Lung (tissue), 12 donors: ENCODE data around the gene ELFN1. TPM values are rescaled to one million over a fixed set of nuclear protein-coding genes. Genes with fewer than 3 reads are reported as not detected.
"Not testable (repeated sequence)": the region's sequence is repeated elsewhere in the genome, so short reads cannot be mapped to it uniquely, and the experiment has no call there.

ENCODE experiments used
- ATAC-seq: fragments of 200-7000 bp; cut with Tn5 transposase; one replicate; pipeline ENCODE4 v1.9.1; 2020; ENCODE audit warnings: moderate number of reproducible peaks; ENCODE audit not compliant: insufficient read depth, low FRiP score
- DNase-seq, 3 donors: peaks; one replicate each; pipeline ENCODE4 v3.0.0-alpha.2; 2013 to 2017
- H3K27ac ChIP-seq, 2 donors: one replicate each; pipeline ENCODE4 v1.5.1; 2013; ENCODE audit warnings: mild to moderate bottlenecking in 2 of 2, moderate library complexity in 2 of 2, control low read depth in 1 of 2, inconsistent platforms in 1 of 2, low read depth in 1 of 2, low read length in 1 of 2
- H3K27me3 ChIP-seq, 3 donors: one replicate each; pipeline ENCODE4 v1.5.1; 2013; ENCODE audit warnings: low read length in 2 of 3; ENCODE audit not compliant: control insufficient read depth in 3 of 3, insufficient read depth in 3 of 3
- H3K36me3 ChIP-seq, 4 donors: one replicate each; pipeline ENCODE4 v1.5.1; 2013; ENCODE audit warnings: low read length in 4 of 4, mild to moderate bottlenecking in 1 of 4, moderate library complexity in 1 of 4; ENCODE audit not compliant: control insufficient read depth in 4 of 4, insufficient read depth in 4 of 4
- H3K4me1 ChIP-seq, 5 donors: one replicate each; pipeline ENCODE4 v1.5.1; 2013; ENCODE audit warnings: low read length in 5 of 5, mild to moderate bottlenecking in 2 of 5, moderate library complexity in 1 of 5; ENCODE audit not compliant: control insufficient read depth in 5 of 5, insufficient read depth in 5 of 5
- H3K4me3 ChIP-seq: one replicate; pipeline ENCODE4 v1.5.1; 2013; ENCODE audit warnings: mild to moderate bottlenecking, control low read depth, moderate library complexity
- H3K9ac ChIP-seq, 2 donors: one replicate each; pipeline ENCODE4 v1.5.1; 2013; ENCODE audit warnings: low read length in 2 of 2, control low read depth in 1 of 2; ENCODE audit not compliant: insufficient read depth in 1 of 2
- H3K9me3 ChIP-seq, 4 donors: one replicate each; pipeline ENCODE4 v1.5.1; 2013; ENCODE audit warnings: low read length in 3 of 4, mild to moderate bottlenecking in 1 of 4, moderate library complexity in 1 of 4; ENCODE audit not compliant: control insufficient read depth in 4 of 4, insufficient read depth in 3 of 4
- CTCF ChIP-seq: IDR thresholded peaks from 2 replicates; pipeline ENCODE4 v1.5.1; 2012; ENCODE audit warnings: mild to moderate bottlenecking; ENCODE audit errors: control extremely low read depth, extremely low read depth
- WGBS, 2 donors: extraction: QIAGEN DNeasy Blood & Tissue Kit; methylation state at CpG; one replicate each; pipeline ENCODE4 v1.1.7; 2013; 5-methylcytosine and 5-hydroxymethylcytosine counted together
- polyA plus RNA-seq, 2 donors: library from polyadenylated mRNA; stranded (reverse); fragments of 200-250 nt; gene quantifications; one replicate each; pipeline ENCODE4 v1.2.1, GENCODE V29; 2013
- total RNA-seq, 2 donors: library from RNA; depleted of rRNA in 1 of 2; stranded (reverse); fragments of >200 nt in 1 of 2; gene quantifications; one replicate each; pipeline ENCODE4 v1.2.1, GENCODE V29; 2014 to 2021
- donor health status: control.
- donor health status: control.
- donor health status: Bipolar disorder and iron deficiency.
- donor health status: healthy.
- donor health status: DM: yes; HTN: yes; CAD: no.

The ELFN1 gene
- total and polyA plus RNA-seq, 4 donors: 0.43 to 1.4 (median 1.0) TPM

- peaks cover 0 to 4% (median 0%) of the 10 kb centered on the region in 3 donors for H3K27me3 ChIP-seq
Observed at GRCh38 chr7:1717903-1718676, 48.0 kb downstream of the ELFN1 start.

DNA sequence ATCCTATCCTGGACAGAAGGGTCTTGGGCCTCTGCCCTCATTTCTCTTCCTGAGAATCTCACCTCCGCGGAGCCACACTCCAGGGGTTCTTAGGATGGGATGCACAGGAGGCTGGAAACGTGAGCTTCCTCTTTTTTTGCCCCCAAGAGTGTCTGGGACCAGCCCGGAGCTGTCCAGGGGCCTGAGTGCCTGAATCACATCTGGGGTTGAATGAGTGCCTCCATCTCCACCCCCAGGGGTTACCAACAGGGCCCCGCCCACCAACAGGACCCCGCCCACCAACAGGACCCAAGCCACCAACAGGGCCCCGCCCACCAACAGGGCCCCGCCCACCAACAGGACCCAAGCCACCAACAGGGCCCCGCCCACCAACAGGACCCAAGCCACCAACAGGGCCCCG, 48.8 kb downstream of the ELFN1 start:
- H3K27ac ChIP-seq: not testable (repeated sequence)

More at GRCh38 chr7:1717903-1718676, 48.0 kb downstream of the ELFN1 start:
- peaks cover 0 to 9% (median 0%) of the 10 kb centered on the region in 4 donors for H3K9me3 ChIP-seq
- H3K4me1 ChIP-seq: peaks cover 0 to 9% (median 6%) of the 10 kb centered on the region in 5 donors
- DNase-seq (no peak), ATAC-seq (no peak)
- no peak overlapping the region for H3K9ac ChIP-seq
- no peak overlapping the region for H3K4me3 ChIP-seq
- peaks cover 0 to 4% (median 0%) of the 10 kb centered on the region in 4 donors for H3K36me3 ChIP-seq
- 94 to 97% methylated on average over 15 of the region's 15 CpGs for WGBS, 2 donors
- TF ChIP-seq CTCF: no peak
- no peak overlapping the region for H3K27ac ChIP-seq

GRCh38 chr7:1719256-1719655, 49.2 kb downstream of the ELFN1 start:
- H3K9ac ChIP-seq, H3K27me3 ChIP-seq: not testable (repeated sequence)
- H3K9me3 ChIP-seq: peaks cover 0 to 13% (median 1%) of the 10 kb centered on the region in 4 donors

More for the DNA sequence above, 48.8 kb downstream of the ELFN1 start:
- not testable (repeated sequence) for H3K4me3 ChIP-seq, ATAC-seq, H3K9ac ChIP-seq, DNase-seq, H3K27me3 ChIP-seq, H3K36me3 ChIP-seq, H3K4me1 ChIP-seq
- peaks cover 0 to 13% (median 1%) of the 10 kb centered on the region in 4 donors for H3K9me3 ChIP-seq
- 59 to 64% methylated on average over 10 of the region's 10 CpGs for WGBS, 2 donors

GRCh38 chr7:1719913-1720312, 49.8 kb downstream of the ELFN1 start:
- Histone ChIP-seq H3K36me3 (no peaks in the 10 kb centered on the region), H3K9ac (no peak overlapping the region), H3K4me3 (no peak overlapping the region), H3K9me3 (peaks cover 0 to 10% (median 1%) of the 10 kb centered on the region in 4 donors), H3K27me3 (peaks cover 0 to 4% (median 0%) of the 10 kb centered on the region in 3 donors), H3K4me1 (peaks cover 0 to under 1% (median 0%) of the 10 kb centered on the region in 5 donors), H3K27ac (no peak overlapping the region)
- ATAC-seq (no peak), DNase-seq (no peak)
- WGBS, 2 donors: 68 to 70% methylated on average over 7 of the region's 7 CpGs
- no peak for TF ChIP-seq CTCF

More at GRCh38 chr7:1719256-1719655, 49.2 kb downstream of the ELFN1 start:
- DNase-seq, ATAC-seq, H3K4me1 ChIP-seq, H3K4me3 ChIP-seq, H3K36me3 ChIP-seq, H3K27ac ChIP-seq: not testable (repeated sequence)
- 64 to 71% methylated on average over 8 to 12 of the region's 13 CpGs for WGBS, 2 donors
